HG03066 (cell line): Measurements from ENCODE around the gene USHBP1.

Source experiments
- ATAC-seq: cut with Tn5 transposase; IDR thresholded peaks from one replicate; pipeline ENCODE4 v1.9.1; 2021; ENCODE audit warnings: low read depth; ENCODE audit not compliant: unreplicated experiment

USHBP1 gene

DNA sequence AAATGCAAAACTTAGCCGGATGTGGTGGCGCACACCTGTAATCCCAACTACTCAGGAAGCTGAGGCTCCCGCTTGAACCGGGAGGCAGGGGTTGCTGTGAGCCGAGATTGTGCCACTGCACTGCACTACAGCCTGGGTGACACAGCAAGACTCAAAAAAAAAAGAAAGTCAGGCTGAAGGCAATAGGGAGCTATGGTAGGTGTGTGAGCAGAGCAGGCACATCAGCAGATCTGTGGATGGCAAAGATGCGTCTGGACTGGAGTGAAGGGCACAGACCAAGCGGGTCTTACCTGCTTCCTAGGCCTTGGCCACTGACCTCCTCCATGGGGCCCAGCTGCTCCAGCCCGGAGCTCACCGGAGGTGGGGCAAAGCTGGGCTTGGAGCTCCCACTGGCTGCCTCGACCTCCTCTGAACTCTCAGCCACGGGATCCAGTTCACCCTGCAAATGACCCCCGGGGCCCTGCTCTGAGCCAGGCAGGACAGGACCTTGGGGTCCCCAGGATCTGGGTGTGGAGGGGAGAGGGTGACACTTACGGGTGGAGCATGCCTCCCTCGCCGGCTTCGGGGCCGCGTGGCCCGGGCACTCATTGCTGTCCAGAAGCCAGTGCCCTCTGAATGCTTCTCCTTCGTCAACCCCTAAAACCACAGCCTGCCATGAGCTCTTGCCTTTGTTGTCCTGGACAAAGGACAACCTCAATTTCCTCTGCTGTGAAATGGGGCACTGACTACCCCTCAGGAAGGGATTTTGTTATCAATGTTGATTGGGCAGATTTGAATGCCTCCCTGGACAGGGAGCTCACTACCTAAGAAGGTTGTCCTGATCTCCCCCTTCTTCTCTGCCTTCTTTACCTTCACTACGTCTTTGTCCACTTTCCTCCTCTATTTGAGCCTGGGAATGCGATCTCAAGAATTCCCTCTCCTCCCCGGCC, 569 bp downstream of the USHBP1 start:
- no peak for ATAC-seq

DNA sequence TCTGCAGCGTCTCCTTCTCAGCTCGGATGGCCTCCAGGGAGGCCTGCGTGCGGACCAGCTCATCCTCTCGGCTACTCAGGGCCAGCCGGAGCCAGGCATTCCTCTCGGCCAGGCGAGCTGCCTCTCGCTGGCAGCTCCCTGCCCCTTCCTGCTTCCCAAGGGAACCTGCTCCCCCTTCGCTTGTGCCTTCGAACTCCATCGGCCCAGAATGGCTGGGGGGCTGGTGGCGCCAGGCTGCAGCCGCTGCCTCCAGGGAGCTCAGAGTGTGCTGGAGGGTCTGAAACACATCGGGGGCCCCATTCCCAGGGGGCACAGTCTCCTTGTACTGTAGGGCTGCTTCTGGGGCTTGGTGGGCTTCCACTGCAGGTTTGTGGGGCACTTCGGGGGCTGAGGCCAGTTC, 2.0 kb downstream of the USHBP1 start:
- ATAC-seq, result no peak

DNA sequence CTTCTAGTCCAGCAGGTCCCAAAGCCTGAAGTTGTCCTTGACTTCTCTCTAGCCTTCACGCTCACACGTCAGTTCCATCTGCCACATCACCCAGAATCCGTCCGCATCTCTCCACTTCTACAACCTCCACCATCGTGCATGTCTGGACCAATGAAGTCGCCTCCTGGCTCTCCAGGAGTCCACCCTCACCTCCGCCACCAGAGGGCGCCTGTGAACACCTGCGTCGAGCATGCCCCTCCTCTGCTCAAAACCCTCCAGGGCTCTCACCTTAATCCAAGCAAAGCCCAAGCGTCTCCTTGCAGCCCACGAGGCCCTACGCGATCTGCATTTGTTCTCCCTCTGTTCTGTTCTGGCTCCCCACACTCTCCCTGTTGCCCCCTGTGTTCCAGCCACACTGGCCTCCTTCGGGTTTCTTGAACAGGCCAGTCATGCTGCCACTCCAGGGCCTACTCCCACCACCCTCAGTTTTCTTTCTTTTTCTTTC, 3.7 kb downstream of the USHBP1 start:
- no peak for ATAC-seq

DNA sequence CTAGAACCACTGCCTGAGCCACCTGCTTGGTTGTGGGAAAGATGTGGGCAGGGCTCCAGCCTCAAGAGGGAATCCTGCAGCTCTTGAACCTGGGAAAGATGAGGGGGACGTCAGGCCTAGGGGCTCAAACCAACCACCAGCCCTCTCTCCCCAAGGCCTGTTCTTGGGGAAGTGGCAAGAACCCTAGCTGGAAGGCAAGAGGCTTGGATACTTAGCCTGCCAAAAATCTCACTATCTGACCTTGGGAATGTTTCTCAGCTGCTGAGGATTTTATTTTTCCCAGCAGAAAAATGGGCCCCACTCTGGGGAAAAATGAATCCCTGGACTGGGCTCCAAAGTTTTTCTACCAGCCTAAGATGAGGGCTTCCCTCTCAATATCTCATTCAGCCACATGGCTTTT, 4.6 kb downstream of the USHBP1 start:
- ATAC-seq, result no peak

DNA sequence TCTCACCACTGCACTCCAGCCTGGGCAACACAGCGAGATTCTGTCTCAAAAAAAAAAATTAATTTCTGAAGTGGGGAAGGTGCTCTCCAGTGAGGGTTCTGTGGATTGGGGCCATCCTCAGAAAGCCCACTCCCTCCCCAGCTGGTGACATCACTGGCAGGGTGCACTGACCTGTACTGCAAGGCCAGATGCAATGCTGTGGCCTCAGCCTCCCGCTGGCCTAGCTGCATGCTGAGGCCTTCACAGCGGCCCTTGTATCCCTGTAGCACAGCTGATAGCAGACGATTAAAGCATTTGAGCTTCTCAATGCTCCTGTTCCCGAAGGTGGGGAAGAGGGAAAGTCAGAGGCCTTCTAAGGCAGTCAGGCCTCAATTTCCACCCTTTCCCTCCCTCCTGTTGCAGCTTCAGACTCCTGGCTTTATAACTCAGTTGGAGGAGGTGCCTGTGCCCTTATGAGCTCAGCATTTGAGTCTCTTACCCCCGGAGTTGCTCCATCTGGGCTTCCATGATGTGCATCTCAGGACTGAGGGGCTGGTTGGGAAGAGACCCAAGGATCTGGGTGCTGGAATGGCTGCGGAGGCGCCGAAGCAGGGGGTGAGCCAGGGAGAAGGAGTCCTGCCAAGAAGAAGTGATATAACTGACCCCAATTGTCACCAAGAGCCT, 5.3 kb downstream of the USHBP1 start:
- ATAC-seq, result no peak

DNA sequence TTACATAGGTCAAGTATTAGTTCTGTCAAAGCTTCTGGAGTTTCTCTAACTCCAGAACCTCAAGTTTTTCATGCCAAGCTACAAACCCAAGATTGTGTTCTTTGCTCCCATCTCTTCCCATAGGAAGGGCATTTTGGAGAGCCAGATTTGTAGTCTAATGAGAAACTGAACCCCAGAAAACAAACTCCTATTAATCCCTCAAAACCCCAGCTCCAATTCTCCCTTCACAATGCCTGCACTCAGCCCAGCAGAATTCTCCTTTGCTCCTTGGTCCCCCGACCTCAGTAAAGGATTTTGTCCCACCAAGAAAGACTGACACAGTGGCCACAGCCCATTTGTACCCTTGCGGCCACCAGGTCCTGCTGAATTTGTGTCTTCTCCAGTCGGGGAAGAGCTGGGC, 8.4 kb downstream of the USHBP1 start:
- ATAC-seq, result no peak

DNA sequence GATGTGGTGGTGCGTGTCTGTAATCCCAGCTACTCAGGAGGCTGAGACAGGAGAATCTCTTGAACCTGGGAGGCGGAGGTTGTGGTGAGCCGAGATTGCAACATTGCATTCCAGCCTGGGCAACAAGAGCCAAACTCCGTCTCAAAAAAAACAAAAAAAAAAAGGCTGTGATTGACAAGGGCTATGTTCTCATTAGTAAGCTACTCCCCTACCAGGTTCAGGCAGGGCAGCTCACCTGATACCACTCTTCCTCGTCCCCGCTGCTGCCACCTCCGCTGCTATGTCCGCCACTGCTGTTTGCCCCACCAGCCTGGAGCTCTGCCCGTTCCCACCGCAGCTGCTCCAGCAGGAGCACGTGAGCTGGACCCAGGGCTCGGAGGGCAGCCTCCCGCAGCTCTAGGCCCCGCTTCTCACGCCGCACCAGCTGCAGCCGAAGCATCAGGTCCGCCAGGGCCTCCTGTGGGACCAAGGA, 9.4 kb downstream of the USHBP1 start:
- ATAC-seq, result no peak

DNA sequence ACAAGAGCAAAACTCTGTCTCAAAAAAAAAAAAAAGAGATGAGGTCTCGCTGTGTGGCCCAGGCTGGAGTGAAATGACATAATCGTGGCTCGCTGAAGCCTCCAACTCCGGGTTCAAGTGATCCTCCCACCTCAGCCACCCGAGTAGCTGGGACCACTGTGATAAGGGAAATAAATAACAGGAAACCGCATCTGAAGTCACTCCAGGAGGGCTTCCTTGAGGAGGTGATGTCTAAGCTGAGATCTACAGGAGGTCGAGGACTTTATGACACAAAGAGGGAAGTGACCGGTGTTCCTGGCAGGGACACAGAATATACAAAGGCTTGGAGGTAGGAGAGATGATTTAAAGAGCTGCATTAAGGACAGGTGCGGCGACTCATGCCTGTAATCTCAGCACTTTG, 9.9 kb downstream of the USHBP1 start:
- ATAC-seq, result no peak

DNA sequence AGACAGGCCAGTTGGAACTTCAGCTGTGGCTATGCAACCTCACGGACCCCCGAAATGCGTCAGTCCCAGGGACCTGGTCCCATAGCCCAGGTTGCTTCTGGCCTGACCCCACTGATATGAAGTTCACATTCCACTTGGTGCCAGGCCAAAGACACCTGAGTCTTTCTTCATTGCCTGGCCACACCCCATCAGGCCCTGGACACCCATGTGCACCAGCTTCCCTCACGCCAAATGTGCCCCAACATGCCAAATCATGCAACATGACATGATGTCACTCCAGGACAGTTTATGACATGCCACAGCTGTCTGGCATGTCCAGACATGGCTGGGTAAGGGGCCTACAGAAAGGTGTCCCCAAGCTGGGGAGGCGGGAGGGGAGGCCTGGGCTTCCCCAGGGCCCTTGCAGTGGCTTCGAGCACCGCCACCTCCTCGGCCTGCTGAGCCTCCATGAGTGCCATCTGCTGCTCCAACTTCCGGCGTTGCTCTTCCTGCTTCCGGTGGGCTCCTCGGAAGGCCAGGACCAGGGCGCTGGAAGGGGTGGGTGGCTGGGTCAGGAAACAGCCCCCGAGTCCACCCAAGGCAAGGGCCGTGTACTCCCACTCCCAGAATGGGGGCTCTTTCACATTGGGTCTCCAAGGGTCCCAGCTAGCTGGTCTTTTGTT, 14.5 kb downstream of the USHBP1 start:
- ATAC-seq, result no peak

DNA sequence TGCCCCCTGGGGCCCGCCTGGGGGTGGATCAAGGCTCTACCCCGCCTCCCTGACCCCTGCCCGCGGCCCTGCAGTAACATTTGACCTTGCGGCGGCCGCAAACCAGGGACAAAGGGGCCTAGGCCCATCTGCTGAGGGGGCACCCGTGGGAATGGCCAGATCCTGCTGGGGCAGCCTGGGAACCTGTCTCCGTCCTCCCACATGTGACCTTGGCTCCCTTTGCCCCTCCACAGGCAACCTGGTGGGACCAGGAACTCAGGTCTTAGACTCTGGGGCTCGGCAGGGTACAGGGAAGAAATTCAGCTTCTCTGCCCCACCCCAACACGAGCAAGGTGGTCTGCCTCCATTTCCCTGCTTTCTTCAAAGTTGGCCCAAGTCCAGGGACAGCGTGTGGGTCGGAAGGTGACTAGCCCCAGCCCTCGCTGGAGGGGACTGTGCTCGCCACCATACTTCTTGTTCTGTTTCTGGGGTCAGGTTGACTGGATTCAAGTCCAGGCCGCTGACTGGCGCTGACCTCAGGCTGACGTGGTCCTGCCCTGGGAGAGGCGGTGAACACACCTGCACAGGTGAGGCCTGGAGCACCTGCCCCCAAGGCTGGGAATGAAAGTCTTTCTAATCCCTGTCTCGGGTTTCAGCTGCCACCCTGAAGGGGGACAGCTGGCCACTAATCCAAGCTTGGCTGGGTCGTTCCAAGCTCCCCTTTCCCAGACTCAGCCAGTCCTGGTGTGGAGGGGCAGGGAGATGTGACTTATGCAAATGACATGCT, 16.4 kb downstream of the USHBP1 start:
- no peak for ATAC-seq

DNA sequence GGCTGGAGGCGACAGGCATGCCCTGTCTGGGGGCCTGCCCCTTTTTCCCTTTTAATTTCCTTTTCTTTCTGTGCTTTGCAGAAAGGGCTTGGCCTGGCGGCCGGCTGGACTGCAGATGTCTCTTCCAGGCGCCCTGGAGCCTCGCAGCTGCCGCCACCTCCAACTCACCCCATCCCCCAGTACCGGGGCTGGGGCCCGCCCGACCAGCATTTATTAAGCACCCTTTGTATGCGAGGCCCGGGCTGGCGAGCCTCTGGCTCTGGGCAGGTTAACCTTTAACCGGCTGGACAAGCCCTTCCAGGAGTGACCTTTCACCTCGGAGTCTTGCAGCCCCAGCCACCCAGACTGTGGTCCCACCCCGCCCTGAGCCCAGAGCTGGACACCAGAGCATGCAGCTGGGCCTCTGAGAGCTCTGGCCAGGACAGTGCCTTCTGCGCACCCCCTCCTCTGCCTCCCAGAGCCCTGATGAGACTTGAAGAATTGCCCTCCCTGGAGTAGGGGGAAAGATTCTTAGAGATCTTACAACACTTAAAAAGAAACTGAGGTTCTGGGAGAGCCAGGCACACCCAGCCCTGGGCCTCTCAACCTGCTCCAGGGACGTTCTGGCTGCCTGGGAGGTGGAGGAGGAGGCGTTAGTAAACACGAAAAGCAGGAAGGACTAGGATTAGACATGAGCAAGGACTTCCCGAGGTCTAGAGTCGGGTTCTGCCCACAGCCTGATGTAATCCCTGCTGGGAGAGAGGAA, 17.7 kb downstream of the USHBP1 start:
- ATAC-seq, result no peak

DNA sequence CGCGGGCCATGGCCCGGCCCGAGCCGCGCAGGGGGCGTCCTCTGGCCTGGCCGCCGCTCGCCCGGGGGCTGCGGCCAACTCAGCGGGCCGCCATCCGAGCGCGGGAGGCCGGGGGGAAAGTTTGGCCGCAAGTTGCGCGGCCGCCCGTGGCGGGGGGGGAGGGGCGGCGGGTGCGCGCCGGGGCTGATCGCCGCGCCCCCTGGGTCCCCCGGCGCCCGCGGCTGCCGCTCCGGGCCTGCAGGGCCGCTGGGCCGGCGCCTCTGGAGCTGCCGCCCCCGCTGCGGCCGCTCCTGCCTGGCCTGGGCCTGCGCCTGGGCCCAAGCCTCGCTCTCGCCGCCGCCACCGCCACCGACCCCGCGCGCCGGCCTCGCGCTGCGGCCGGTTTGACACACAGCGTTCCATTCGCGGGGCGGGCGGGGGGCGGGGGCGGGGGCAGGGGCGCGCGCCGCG, 19.0 kb downstream of the USHBP1 start, which contains the start of gene NR2F6:
Gene NR2F6, minus strand, starts transcription at position 385 of the 450 bp plus-strand sequence. CDS start 699 bp downstream, outside the sequence.
- no peak for ATAC-seq

DNA sequence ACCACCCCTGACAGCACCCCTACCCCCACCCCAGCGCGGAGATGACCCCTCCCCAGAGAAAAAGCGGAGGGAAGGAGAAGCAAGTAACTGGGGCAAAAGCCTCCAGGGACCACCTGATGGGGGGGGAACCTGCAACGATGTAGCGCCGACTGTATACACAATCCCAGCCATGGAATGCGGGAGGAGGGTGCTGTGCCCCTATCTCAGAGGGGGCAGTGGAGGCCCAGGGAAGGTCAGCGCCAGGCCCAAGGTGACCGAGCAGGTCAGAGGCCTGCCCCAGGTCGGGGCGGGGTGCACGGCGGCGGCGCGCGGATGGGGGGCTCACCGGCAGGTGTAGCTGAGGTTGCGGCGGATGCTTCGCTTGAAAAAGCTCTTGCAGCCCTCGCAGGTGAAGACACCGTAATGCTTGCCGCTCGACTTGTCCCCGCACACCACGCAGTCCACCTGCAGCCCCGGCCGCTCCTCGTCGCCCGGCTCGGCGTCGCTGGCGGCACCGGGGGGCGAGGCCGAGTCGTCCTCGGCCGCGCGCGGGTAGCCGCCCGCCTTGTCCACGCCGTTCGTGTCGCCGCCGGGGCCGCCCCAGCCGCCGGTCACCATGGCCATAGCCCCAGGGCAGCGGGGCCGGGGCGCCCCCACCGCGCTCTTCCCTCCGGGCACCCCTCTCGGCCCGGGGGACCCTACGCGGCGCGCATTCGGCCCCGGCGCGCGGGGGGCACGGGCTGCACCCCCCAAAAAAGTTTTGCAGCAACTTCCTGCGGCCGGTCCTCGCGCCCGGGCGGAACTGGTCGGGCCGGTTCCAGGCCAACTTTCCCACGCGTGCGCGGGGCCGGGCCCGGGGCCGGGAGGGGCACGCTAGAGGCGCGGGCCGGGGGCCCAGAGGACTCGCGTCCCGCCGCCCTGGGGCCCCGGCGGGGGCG, 19.7 kb downstream of the USHBP1 start:
- no peak for ATAC-seq

DNA sequence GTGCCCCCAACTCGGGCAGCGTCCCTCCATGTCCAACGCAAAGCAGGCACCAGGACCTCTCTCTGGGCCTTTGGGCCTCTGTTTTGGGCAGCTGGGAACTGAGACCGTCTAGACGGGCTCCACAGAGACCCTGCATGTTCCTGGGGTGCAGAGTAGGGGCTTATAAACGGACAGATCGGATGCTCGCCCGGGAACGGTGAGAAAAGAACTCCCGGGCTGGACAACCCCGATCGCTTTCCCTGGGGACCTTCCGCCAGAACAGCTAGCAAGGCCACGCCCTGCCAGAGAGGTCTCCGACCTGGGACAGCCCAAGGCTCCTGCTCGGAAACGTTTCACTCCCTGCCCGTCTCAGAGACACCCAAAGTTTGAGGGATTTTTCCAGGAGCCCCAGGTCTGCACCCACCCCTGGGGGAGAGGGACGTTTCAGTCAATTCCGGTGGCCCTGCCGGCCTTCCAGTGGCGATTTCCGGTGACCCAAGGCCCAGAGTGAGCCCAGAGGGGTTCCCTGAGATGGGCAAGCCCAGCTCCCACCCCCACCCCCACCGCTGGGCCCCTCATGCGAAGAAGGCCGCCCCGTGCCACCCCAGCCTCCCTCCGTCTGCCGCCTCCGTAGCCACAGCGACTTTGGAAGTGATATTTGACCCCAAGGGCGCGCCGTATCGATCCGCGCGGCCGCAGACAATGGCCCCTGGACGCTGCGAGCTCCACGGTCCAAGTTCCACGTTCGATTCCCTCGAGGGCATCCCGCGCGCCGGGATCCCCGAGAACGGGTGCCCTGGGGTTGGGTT, 20.5 kb downstream of the USHBP1 start:
- no peak for ATAC-seq

DNA sequence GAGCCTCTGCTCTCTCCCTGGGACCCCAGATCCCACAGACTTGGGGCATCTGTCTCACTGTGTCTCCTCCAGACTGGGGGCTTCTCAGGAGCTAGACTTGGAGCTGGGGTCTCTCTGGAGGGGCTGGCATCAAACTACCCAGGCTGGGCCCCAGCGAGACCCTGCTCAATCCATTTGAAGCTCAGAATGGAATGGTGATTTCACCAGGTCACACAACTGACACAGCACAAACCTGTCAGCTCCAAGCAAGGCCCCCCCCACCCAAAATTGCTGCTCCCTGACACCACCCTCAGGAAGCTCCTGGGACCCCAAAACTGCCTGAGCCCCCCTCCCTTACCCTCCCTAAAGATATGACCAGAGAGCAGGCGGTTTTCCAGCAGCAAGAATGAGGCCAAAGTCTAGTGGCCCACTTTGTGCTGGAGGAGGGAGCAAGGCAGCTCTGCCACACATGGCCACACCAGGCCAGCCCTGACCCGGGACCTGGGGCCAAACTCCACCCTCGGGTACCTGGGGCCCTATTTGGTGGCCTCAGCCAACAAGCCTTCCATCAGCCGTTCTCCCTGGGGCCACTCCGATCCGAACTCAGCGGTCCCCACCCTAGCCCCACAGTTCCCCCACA, 21.2 kb downstream of the USHBP1 start:
- no peak for ATAC-seq

DNA sequence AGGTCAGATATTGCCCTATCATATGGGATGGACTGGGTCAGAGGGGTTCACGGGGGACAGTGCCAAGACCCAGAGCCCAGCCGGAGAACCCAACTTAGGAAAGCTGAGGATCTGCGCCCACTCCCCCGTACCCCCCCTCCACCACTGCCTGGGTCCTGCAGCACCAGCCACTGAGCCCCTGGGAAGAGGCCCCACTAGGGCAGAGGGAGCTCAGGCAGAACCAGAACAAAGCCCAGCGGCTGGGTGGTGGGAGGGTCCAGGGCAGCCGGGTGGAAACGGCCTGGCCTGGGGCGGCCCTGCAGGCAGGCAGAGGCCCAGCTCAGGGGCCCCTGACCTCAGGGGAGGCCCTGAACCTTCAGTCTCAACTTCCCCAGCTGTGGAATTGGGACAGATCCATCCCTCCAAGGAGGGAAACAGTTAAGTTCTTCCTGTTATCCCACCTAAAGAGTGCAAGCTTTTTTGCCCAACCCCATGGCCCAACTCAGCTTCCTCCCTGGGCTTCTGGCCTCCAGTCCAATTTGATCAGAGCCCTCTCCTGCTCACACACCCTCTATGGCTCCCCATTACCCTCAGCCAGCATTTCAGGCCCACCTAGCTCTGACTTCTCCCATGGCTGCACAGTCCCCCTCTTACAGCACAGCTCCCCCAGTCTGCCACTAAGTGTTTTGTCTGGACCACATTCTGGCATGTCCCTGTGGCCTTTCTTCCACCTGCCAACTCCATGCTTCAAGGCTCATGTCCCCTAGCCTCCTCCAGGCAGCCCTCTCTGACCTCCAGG, 21.9 kb downstream of the USHBP1 start:
- ATAC-seq, result no peak
